Measurements from ENCODE around the gene MAP2K2. TPM values are rescaled to one million over a fixed set of nuclear protein-coding genes. Genes with fewer than 3 reads are reported as not detected.

MAP2K2 gene
- total RNA-seq, 1 experiment from 2014 or later = 185 TPM

DNA sequence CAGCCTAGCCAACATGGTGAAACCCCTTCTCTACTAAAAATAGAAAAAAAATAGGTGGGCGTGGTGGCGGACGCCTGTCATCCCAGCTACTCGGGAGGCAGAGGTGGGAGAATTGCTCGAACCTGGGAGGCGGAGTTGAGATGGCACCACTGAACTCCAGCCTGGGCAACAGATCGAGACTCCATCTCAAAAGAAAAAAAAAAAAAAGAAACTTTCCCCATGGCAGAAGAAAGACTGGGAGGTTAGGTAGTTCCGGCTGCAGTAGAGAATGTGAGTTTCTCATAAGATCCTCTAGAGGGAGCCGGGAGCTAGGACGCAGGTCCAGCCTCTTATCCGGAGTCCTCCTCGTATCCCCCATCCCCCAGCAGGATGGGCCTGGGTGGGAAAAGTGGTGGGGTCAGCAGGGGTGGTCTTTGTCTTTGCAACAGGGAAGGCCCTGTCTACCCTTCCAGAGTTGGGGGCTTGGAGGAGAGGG lies 16.4 kb upstream of the MAP2K2 start:
- H3K27me3 ChIP-seq (replicated peaks; ENCODE audit: insufficient read depth, low read depth, low read length, poor library complexity) = peaks cover 4% of the 10 kb centered on the region
- H3K4me3 ChIP-seq (ENCODE audit: low read depth, low read length, poor library complexity, severe bottlenecking) = no peak overlapping the region
- no TSS peak for BruUV-seq (replicated peaks)
- no peak for TF ChIP-seq EZH2 (IDR thresholded peaks at IDR 0.05; ENCODE audit: borderline replicate concordance, low read depth, low read length, poor library complexity, severe bottlenecking)
- TF ChIP-seq, protein P1, sequence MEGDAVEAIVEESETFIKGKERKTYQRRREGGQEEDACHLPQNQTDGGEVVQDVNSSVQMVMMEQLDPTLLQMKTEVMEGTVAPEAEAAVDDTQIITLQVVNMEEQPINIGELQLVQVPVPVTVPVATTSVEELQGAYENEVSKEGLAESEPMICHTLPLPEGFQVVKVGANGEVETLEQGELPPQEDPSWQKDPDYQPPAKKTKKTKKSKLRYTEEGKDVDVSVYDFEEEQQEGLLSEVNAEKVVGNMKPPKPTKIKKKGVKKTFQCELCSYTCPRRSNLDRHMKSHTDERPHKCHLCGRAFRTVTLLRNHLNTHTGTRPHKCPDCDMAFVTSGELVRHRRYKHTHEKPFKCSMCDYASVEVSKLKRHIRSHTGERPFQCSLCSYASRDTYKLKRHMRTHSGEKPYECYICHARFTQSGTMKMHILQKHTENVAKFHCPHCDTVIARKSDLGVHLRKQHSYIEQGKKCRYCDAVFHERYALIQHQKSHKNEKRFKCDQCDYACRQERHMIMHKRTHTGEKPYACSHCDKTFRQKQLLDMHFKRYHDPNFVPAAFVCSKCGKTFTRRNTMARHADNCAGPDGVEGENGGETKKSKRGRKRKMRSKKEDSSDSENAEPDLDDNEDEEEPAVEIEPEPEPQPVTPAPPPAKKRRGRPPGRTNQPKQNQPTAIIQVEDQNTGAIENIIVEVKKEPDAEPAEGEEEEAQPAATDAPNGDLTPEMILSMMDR (conservative IDR thresholded peaks at IDR 0.05; ENCODE audit: low read depth, low read length) = peak; percentile 61
- no peaks in the 10 kb centered on the region for H3K4me1 ChIP-seq (ENCODE audit: insufficient read depth, low read length, poor library complexity, severe bottlenecking)
- H3K36me3 ChIP-seq (ENCODE audit: insufficient read depth, low read length, poor library complexity, severe bottlenecking) = no peaks in the 10 kb centered on the region
- peak; percentile 75 for DNase-seq (ENCODE audit: low spot score)
- intact Hi-C loops (cut with micrococcal nuclease; ENCODE audit: unreplicated experiment) = loop anchor here (10.0 kb wide), 1 partner anchor 65 kb away; no protein-coding TSS in a partner anchor
- no peaks in the 10 kb centered on the region for H3K9me3 ChIP-seq (ENCODE audit: low read depth, low read length, poor library complexity, severe bottlenecking)
- CTCF ChIA-PET = interaction anchor here (0.5 to 1.9 kb wide), 18 partner anchors 8 to 1305 kb away, joined by 3 to 15 read pairs (median 5); partner anchors contain the start of gene ZBTB7A
- H3K27ac ChIP-seq (ENCODE audit: low read depth, low read length, poor library complexity, severe bottlenecking) = no peak overlapping the region
- POLR2A ChIA-PET (ENCODE audit: low non-redundant PET) = no interaction called here

- intact Hi-C loops (cut with micrococcal nuclease; ENCODE audit: unreplicated experiment) = loop anchor here (10.0 kb wide), 1 partner anchor 65 kb away; no protein-coding TSS in a partner anchor
- peak; percentile 77 for DNase-seq (ENCODE audit: low spot score)
- BruUV-seq (replicated peaks) = no TSS peak
- CTCF ChIA-PET = interaction anchor here (0.5 to 1.9 kb wide), 16 partner anchors 9 to 1306 kb away, joined by 3 to 15 read pairs (median 4); partner anchors contain the start of gene ZBTB7A
- POLR2A ChIA-PET (ENCODE audit: low non-redundant PET) = no interaction called here
- peaks cover under 1% of the 10 kb centered on the region for H3K27me3 ChIP-seq (replicated peaks; ENCODE audit: insufficient read depth, low read depth, low read length, poor library complexity)
- no peak overlapping the region for H3K4me3 ChIP-seq (ENCODE audit: low read depth, low read length, poor library complexity, severe bottlenecking)
- no peaks in the 10 kb centered on the region for H3K36me3 ChIP-seq (ENCODE audit: insufficient read depth, low read length, poor library complexity, severe bottlenecking)
- no peaks in the 10 kb centered on the region for H3K4me1 ChIP-seq (ENCODE audit: insufficient read depth, low read length, poor library complexity, severe bottlenecking)
- H3K9me3 ChIP-seq (ENCODE audit: low read depth, low read length, poor library complexity, severe bottlenecking) = no peaks in the 10 kb centered on the region
- TF ChIP-seq EZH2 (IDR thresholded peaks at IDR 0.05; ENCODE audit: borderline replicate concordance, low read depth, low read length, poor library complexity, severe bottlenecking) = no peak
- TF ChIP-seq, protein P1 (conservative IDR thresholded peaks at IDR 0.05; ENCODE audit: low read depth, low read length) = peak; percentile 91
- no peak overlapping the region for H3K27ac ChIP-seq (ENCODE audit: low read depth, low read length, poor library complexity, severe bottlenecking)
Observed at GRCh38 chr19:4139614-4140236, 15.8 kb upstream of the MAP2K2 start.

GRCh38 chr19:4138445-4138844 lies 14.5 kb upstream of the MAP2K2 start:
- Histone ChIP-seq H3K4me1 (ENCODE audit: insufficient read depth, low read length, poor library complexity, severe bottlenecking) (no peaks in the 10 kb centered on the region), H3K27ac (ENCODE audit: low read depth, low read length, poor library complexity, severe bottlenecking) (no peak overlapping the region), H3K27me3 (replicated peaks; ENCODE audit: insufficient read depth, low read depth, low read length, poor library complexity) (no peaks in the 10 kb centered on the region), H3K9me3 (ENCODE audit: low read depth, low read length, poor library complexity, severe bottlenecking) (no peaks in the 10 kb centered on the region), H3K36me3 (ENCODE audit: insufficient read depth, low read length, poor library complexity, severe bottlenecking) (no peaks in the 10 kb centered on the region), H3K4me3 (ENCODE audit: low read depth, low read length, poor library complexity, severe bottlenecking) (no peak overlapping the region)
- no peak for DNase-seq (ENCODE audit: low spot score)
- ChIA-PET CTCF (interaction anchor here (1.3 kb wide), 1 partner anchor 153 kb away, joined by 3 read pairs; no protein-coding TSS in a partner anchor), POLR2A (ENCODE audit: low non-redundant PET) (no interaction called here)
- BruUV-seq (replicated peaks) = no TSS peak
- no peak for TF ChIP-seq EZH2 (IDR thresholded peaks at IDR 0.05; ENCODE audit: borderline replicate concordance, low read depth, low read length, poor library complexity, severe bottlenecking)
- TF ChIP-seq, protein P1 (conservative IDR thresholded peaks at IDR 0.05; ENCODE audit: low read depth, low read length) = no peak
- intact Hi-C loops (cut with micrococcal nuclease; ENCODE audit: unreplicated experiment) = no loop called here
